ENCODE measurements around the gene ADPRH.

The ADPRH gene

DNA sequence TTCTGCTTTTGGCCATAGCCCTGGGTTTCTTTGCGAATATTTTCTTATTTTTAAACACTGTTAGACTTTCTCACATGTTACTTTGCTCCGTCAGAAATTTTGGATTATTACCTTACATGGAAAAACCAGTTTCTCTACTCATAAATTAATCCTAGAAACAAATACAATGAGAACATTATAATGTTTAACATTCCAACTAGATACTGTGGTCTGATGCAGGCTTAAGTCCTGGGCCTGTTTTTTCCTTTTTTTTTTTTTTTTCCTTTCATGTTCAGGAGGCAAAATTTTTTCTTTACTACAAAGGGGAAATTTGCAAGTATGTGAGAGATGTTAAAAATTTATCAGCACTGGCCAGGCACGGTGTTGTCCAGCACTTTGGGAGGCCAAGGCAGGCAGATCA lies 52.2 kb downstream of the ADPRH start:
- DNase-seq = no peak

DNA sequence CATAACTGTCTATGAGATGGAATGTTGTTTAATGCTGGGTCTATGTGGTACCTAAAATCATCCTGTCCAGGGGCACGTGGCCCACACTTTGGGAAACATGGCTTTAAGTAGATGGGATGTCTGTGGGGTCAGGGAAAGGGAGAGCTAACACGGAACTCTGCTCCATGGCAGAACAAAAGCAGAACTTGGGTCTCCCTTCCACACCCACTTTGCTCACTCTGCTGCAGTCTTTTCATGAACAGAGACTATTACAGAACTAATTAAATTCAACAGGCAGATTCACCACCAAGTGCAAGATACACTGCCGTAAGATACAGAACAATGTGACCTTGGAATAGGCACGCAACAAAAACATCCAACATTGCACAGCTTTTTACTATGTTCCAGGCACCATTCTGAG lies 52.9 kb downstream of the ADPRH start:
- DNase-seq = no peak

DNA sequence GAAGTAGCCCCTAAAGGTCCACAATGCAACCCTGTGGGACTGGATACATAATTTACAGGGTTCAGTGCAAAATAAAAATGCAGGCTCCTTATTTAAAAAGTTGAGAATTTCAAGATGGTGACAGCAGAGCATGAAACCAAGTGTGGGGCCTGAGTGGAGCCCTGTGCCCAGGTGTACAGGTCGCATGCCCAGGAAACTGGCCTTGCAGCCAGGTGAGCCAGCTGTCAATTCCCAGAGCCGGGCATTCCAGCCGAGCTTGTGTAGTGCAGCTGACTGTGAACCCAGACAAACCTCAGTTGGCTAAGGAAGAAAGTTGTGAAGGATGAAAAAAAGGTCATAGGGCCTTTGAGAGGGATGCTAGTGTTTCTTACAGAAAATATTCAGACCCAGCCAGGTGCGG lies 53.5 kb downstream of the ADPRH start:
- no peak for DNase-seq

GRCh38 chr3:119635719-119636118 lies 56.4 kb downstream of the ADPRH start:
- no peak for DNase-seq

GRCh38 chr3:119636249-119636648 lies 57.0 kb downstream of the ADPRH start:
- DNase-seq = no peak

DNA sequence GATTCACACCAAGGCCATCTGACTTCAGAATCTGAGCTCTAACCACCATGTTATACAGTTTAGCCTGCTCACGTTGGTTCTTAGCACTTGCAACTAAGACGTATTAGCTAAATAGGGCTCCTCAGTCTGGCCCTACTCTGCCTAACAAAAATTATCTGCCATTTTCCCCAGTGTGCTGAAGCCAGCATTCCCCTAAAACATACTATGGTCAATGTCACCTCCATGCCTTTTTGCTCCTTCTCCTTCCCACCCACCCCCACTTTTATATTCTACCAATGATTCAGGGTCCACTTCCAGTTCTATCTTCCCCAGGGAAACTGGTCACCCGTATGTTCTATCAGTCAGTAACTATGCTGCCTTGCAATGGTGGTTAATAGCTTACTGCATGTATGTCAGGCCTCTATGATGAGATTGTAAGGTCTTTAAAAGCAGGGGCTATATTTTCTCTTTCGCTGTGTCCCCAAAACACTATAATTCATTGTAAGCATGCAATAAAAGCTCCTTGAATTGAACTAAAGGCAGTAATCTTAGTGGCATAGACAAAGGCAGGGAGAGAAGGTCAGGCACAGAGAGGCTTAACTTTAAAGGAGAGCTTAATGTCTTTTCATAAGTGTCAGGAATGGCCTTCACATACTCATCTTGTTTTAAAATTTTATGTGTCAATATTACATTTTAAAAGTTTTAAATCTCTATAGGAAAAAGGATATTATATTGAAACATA lies 57.8 kb downstream of the ADPRH start:
- DNase-seq = no peak

DNA sequence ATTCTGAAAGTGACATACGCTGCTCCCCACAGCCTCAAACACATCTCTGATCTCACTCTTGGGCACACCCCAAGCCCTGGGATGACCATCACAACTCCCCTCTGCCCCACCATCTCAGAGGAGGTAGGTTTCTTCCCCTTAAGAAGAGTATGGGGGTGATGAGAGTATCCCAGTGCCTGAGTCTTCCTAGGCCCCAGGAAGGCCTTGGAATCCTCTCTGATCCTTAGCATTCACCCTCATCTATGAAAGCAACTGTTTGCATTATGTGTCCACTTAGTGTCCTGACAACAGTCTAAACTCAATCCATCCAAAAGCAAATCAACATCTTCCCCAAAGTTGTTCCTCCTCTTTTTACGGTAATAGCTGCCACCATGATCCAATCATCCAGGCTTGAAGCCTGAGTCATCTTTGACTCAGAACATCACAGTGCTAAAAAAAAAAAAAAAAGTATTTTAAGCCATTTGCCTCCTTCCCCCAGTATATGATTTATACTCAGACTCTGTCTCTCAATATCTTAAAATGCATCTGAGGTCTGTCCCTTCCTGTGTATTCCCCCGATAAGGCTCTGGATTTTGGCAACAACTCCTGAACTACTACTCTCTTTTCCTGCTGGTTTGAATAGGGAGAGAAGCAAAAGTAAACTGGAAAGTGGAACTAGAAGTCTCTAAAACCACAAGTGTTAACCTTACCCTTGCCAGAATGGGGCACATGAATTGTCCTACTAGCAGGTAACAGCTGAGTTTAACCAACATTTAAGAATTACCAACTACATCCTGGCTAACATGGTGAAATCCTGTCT lies 58.6 kb downstream of the ADPRH start:
- no peak for DNase-seq

Measured in activated T-cell treated with anti-CD3 and anti-CD28 coated beads for 4 hours (primary cell).